WTC11 (cell line): Measurements from ENCODE around the gene B3GNT4.

Experiments
- GABPB1 ChIP-seq: sonication (generic); formaldehyde crosslinking; IDR thresholded peaks from 2 replicates; pipeline ENCODE4 v1.8.1; 2023; ENCODE audit warnings: mild to moderate bottlenecking, missing genetic modification reagents
- NR1H2 ChIP-seq: sonication (generic); formaldehyde crosslinking; IDR thresholded peaks from 2 replicates; pipeline ENCODE4 v1.9.0; 2021; ENCODE audit warnings: mild to moderate bottlenecking, moderate library complexity, missing genetic modification reagents
- NR2C2 ChIP-seq: sonication (generic); formaldehyde crosslinking; IDR thresholded peaks from 2 replicates; pipeline ENCODE4 v1.8.0; 2022; ENCODE audit warnings: mild to moderate bottlenecking, missing genetic modification reagents
- TF ChIP-seq, protein P1 (sequence below): fragments of 200-600 bp; IDR thresholded peaks from 2 replicates; pipeline ENCODE4 v1.8.0; 2022; ENCODE audit warnings: antibody characterized with exemption
- TF ChIP-seq, protein P2 (sequence below): sonication (generic); formaldehyde crosslinking; IDR thresholded peaks from 2 replicates; pipeline ENCODE4 v1.8.1; 2022; ENCODE audit warnings: low read depth, missing genetic modification reagents, borderline replicate concordance

DNA sequence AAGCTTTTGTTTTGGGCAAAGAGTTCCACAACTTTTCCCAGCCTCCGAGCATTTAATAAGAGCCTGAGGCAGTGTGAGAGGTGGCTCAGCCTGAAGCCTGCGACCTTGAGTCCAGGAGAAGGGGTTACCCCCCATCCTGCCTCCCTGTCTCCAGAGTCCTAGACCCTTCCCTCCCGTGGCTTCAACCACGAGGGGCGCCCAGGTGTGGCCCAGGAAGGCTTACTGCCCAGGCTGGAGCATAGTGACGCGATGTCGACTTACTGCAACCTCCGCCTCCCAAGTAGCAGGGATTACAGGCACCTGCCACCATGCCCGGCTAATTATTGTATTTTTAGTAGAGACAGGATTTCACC is 19.9 kb upstream of the B3GNT4 start:
- TF ChIP-seq, protein P1, sequence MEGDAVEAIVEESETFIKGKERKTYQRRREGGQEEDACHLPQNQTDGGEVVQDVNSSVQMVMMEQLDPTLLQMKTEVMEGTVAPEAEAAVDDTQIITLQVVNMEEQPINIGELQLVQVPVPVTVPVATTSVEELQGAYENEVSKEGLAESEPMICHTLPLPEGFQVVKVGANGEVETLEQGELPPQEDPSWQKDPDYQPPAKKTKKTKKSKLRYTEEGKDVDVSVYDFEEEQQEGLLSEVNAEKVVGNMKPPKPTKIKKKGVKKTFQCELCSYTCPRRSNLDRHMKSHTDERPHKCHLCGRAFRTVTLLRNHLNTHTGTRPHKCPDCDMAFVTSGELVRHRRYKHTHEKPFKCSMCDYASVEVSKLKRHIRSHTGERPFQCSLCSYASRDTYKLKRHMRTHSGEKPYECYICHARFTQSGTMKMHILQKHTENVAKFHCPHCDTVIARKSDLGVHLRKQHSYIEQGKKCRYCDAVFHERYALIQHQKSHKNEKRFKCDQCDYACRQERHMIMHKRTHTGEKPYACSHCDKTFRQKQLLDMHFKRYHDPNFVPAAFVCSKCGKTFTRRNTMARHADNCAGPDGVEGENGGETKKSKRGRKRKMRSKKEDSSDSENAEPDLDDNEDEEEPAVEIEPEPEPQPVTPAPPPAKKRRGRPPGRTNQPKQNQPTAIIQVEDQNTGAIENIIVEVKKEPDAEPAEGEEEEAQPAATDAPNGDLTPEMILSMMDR, result no peak
- TF ChIP-seq, protein P2, sequence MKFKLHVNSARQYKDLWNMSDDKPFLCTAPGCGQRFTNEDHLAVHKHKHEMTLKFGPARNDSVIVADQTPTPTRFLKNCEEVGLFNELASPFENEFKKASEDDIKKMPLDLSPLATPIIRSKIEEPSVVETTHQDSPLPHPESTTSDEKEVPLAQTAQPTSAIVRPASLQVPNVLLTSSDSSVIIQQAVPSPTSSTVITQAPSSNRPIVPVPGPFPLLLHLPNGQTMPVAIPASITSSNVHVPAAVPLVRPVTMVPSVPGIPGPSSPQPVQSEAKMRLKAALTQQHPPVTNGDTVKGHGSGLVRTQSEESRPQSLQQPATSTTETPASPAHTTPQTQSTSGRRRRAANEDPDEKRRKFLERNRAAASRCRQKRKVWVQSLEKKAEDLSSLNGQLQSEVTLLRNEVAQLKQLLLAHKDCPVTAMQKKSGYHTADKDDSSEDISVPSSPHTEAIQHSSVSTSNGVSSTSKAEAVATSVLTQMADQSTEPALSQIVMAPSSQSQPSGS, result no peak
- no peak for TF ChIP-seq GABPB1 (CRISPR knock-in tag)
- no peak for TF ChIP-seq NR1H2
- TF ChIP-seq NR2C2 (CRISPR knock-in tag), result no peak
